Uterus (tissue), 4 donors: ENCODE data around the gene HABP4. TPM values are rescaled to one million over a fixed set of nuclear protein-coding genes. Genes with fewer than 3 reads are reported as not detected.

Experiments used
- DNase-seq, 2 donors: peaks; one replicate each; pipeline ENCODE4 v3.0.0-alpha.2; 2019 to 2020
- H3K27ac ChIP-seq, 2 donors: fragments of 200-600 bp; sonication (generic); 1 replicate in 1 of 2; 2 replicates in 1 of 2; pipeline ENCODE4 v1.5.1; 2016 to 2018
- H3K27me3 ChIP-seq, 2 donors: fragments of 200-600 bp; sonication (generic); one replicate each; pipeline ENCODE4 v1.5.1; 2018 to 2019; ENCODE audit warnings: control low read depth in 1 of 2
- H3K36me3 ChIP-seq, 2 donors: fragments of 200-600 bp; sonication (generic); one replicate each; pipeline ENCODE4 v1.5.1; 2019; ENCODE audit warnings: control low read depth in 1 of 2
- H3K4me1 ChIP-seq, 2 donors: fragments of 200-600 bp; sonication (generic); one replicate each; pipeline ENCODE4 v1.5.1; 2018 to 2019; ENCODE audit warnings: control low read depth in 1 of 2
- H3K4me3 ChIP-seq, 2 donors: fragments of 200-600 bp; sonication (generic); 1 replicate in 1 of 2; 2 replicates in 1 of 2; pipeline ENCODE4 v1.5.1; 2018 to 2019; ENCODE audit warnings: mild to moderate bottlenecking in 1 of 2
- H3K9me3 ChIP-seq, 2 donors: fragments of 200-600 bp; sonication (generic); one replicate each; pipeline ENCODE4 v1.5.1; 2019; ENCODE audit warnings: control low read depth in 1 of 2
- POLR2A ChIP-seq, 2 donors: fragments of 450-650 bp; IDR thresholded peaks; one replicate each; pipeline ENCODE4 v1.6.1; 2016; ENCODE audit warnings: antibody characterized with exemption in 2 of 2, mild to moderate bottlenecking in 1 of 2, moderate library complexity in 1 of 2
- intact Hi-C: fragments of 100-400 bp; cut with DNase I; formaldehyde crosslinking; loops from one replicate; pipeline ENCODE4 v1.15.1; 2023; ENCODE audit warnings: low total_unique reads
- total RNA-seq, 4 donors: library from RNA; depleted of rRNA in 3 of 4; stranded (reverse); fragments of >200 nt in 3 of 4; gene quantifications; one replicate each; pipeline versions ENCODE4 v1.1.0 to v1.2.4, GENCODE V29; 2014 to 2023
- TF ChIP-seq, protein P1 (sequence below), 4 experiments: fragments of 200-600 bp in 2 of 4; fragments of 450-650 bp in 2 of 4; sonication (generic) in 2 of 4; IDR thresholded peaks; one replicate each; pipeline ENCODE4 v1.5.1; 2016 to 2019; ENCODE audit warnings: antibody characterized with exemption in 4 of 4, mild to moderate bottlenecking in 2 of 4, moderate library complexity in 1 of 4
- donor health status: DM: yes; HTN: yes; CAD: no.

The HABP4 gene
- total RNA-seq, 4 donors from 2014 or later: 4.1 to 19.4 (median 11.9) TPM

DNA sequence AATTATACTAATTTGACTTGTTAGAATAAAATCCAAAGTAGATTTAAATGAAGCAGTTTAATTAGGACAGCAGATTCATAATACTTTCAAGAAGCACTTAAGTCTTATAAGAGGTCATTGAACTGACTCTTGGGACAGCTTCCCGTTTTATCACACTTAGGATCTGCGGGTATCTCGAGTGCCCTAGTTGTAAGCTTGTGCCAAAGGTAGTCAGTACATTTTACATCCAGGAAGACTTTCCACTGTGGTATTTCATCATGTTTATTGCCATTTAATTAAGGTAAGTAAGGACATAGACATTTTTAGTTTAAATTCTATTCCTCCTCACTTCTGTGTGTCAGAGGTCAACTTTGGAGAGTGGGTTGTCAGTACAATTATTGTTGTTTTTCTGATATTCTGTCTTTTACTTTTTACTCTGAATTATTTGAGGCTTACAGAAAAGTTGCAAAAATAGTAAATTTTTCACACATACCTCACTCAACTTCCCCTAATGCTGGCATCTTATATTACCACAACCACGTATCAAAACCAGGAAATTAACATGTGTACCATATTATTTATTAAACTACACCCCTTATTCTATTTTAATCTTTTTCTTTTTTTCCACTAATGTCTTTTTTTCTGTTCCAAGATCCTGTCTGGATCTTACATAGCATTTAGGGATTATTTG lies 24.3 kb upstream of the HABP4 start:
- Histone ChIP-seq H3K27ac (no peak overlapping the region), H3K36me3 (no peaks in the 10 kb centered on the region), H3K4me1 (peaks cover 0 to 5% of the 10 kb centered on the region in 2 donors), H3K9me3 (no peaks in the 10 kb centered on the region), H3K27me3 (no peaks in the 10 kb centered on the region), H3K4me3 (no peak overlapping the region)
- no peak for TF ChIP-seq POLR2A (IDR thresholded peaks at IDR 0.05)
- TF ChIP-seq, protein P1, sequence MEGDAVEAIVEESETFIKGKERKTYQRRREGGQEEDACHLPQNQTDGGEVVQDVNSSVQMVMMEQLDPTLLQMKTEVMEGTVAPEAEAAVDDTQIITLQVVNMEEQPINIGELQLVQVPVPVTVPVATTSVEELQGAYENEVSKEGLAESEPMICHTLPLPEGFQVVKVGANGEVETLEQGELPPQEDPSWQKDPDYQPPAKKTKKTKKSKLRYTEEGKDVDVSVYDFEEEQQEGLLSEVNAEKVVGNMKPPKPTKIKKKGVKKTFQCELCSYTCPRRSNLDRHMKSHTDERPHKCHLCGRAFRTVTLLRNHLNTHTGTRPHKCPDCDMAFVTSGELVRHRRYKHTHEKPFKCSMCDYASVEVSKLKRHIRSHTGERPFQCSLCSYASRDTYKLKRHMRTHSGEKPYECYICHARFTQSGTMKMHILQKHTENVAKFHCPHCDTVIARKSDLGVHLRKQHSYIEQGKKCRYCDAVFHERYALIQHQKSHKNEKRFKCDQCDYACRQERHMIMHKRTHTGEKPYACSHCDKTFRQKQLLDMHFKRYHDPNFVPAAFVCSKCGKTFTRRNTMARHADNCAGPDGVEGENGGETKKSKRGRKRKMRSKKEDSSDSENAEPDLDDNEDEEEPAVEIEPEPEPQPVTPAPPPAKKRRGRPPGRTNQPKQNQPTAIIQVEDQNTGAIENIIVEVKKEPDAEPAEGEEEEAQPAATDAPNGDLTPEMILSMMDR (IDR thresholded peaks at IDR 0.05): no peak
- intact Hi-C loops: no loop called here
- no peak for DNase-seq

DNA sequence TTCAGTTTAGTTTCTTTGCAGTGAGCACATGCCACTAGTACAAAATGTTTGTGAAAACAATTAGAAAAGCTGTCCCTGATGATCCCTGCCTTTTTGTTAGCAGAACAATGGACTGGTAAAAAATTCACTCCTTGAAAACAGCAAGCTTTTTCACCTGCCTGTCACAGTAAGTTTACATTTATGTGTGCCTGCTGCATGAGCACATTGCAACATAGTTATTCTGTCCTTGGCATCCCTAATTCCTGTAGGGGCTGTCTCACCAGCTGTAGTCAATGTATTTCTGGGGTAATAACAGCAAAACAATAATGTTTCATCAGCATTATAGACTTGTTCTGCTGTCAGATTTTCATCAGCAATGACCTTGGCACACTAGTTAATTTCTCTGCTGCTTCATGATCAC lies 20.2 kb upstream of the HABP4 start:
- no peak overlapping the region for H3K27ac ChIP-seq
- H3K9me3 ChIP-seq: no peaks in the 10 kb centered on the region
- intact Hi-C loops: no loop called here

DNA sequence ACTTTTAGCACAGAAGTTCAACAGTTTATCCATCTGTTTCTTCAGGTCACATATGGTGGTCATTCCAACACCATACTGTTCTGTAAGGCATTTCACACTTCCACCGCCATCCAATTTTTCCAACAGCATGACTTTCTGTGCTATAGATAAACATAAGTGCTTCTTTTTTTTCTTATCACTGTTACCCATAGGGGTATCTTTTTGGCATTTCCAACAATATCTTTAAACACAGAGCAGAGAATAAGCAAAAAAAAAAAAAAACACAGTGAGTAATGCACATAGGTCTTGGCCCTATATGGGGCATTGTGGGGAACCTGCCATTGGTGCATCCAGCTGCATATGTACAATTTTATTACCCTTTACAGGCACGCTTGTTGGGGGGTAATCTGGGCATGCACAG lies 19.6 kb upstream of the HABP4 start:
- intact Hi-C loops: no loop called here
- H3K27me3 ChIP-seq: no peaks in the 10 kb centered on the region
- H3K9me3 ChIP-seq: no peaks in the 10 kb centered on the region
- H3K4me3 ChIP-seq: no peak overlapping the region
- no peak for TF ChIP-seq POLR2A (IDR thresholded peaks at IDR 0.05)
- TF ChIP-seq, protein P1 (IDR thresholded peaks at IDR 0.05): no peak
- no peak overlapping the region for H3K27ac ChIP-seq
- no peaks in the 10 kb centered on the region for H3K36me3 ChIP-seq
- DNase-seq: no peak
- H3K4me1 ChIP-seq: no peaks in the 10 kb centered on the region

More for the DNA sequence above, 20.2 kb upstream of the HABP4 start:
- no peaks in the 10 kb centered on the region for H3K4me1 ChIP-seq
- TF ChIP-seq, protein P1 (IDR thresholded peaks at IDR 0.05): no peak
- no peak for TF ChIP-seq POLR2A (IDR thresholded peaks at IDR 0.05)
- no peaks in the 10 kb centered on the region for H3K27me3 ChIP-seq
- H3K4me3 ChIP-seq: no peak overlapping the region
- no peaks in the 10 kb centered on the region for H3K36me3 ChIP-seq
- DNase-seq: no peak

DNA sequence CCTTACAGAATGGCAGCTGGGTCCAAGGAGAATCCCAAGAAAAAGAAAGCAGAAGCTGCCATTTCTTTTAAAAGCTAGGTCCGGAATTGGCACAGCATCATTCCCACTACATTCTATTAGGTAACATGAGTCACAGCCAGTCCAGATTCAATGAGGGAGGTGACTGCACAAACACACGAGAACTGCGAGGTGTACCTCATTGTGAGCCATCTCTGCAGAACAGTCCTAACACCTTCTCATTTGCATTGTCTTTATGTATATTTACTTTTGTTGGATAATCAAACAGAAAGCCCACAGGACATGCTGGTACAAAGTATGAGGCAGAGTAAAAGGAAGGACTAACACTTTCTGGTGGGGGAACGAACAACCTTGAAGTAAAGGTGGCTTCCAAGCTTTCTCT lies 14.6 kb upstream of the HABP4 start:
- no peaks in the 10 kb centered on the region for H3K4me1 ChIP-seq
- H3K27ac ChIP-seq: no peak overlapping the region
- intact Hi-C loops: no loop called here
- H3K4me3 ChIP-seq: no peak overlapping the region
- H3K36me3 ChIP-seq: no peaks in the 10 kb centered on the region
- no peak for DNase-seq
- TF ChIP-seq, protein P1 (IDR thresholded peaks at IDR 0.05): no peak
- no peak for TF ChIP-seq POLR2A (IDR thresholded peaks at IDR 0.05)
- H3K27me3 ChIP-seq: no peaks in the 10 kb centered on the region
- H3K9me3 ChIP-seq: no peaks in the 10 kb centered on the region

DNA sequence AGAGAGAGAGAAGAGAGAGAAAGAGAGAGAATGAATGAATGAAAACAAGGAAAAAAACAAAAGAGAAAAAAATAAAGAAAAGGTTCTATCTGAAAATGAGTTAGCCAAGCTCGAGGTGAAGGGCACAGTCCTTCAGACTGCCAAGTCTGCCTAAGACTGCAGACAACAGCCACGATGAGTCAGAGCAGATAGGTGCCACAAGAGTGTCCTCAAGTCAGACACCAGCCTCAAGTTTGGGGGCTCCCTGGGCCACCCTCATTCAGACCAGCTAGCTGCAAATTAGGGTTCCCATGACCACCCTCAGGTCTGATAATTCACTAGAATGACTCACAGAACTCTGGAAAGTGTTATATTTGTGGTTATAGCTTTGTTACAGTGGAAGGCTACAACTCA lies 13.9 kb upstream of the HABP4 start:
- Histone ChIP-seq H3K4me3 (no peak overlapping the region), H3K27ac (no peak overlapping the region), H3K27me3 (no peaks in the 10 kb centered on the region), H3K9me3 (no peaks in the 10 kb centered on the region), H3K36me3 (no peaks in the 10 kb centered on the region), H3K4me1 (no peaks in the 10 kb centered on the region)
- intact Hi-C loops: no loop called here
- no peak for TF ChIP-seq POLR2A (IDR thresholded peaks at IDR 0.05)
- TF ChIP-seq, protein P1 (IDR thresholded peaks at IDR 0.05): no peak
- no peak for DNase-seq
